H9 (cell line): ENCODE data around the gene SLC2A1. TPM values are rescaled to one million over a fixed set of nuclear protein-coding genes. Genes with fewer than 3 reads are reported as not detected.

ENCODE experiments used
- DNase-seq: peaks from one replicate; pipeline ENCODE4 v3.0.0-alpha.2; 2017
- H2AFZ ChIP-seq: one replicate; pipeline ENCODE4 v1.6.1; 2013; ENCODE audit warnings: mild to moderate bottlenecking, low read length, control low read depth, moderate library complexity
- H2AK5ac ChIP-seq: 2 replicates; pipeline ENCODE4 v1.6.1; 2013; ENCODE audit warnings: low read length, control low read depth, mixed read lengths; ENCODE audit not compliant: insufficient read length
- H2BK120ac ChIP-seq: one replicate; pipeline ENCODE4 v1.6.1; 2013; ENCODE audit warnings: low read depth, mild to moderate bottlenecking, low read length, control low read depth, inconsistent platforms; ENCODE audit not compliant: poor library complexity, severe bottlenecking
- H2BK12ac ChIP-seq: 2 replicates; pipeline ENCODE4 v1.6.1; 2013; ENCODE audit warnings: low read length, control low read depth, mixed read lengths, low read depth; ENCODE audit not compliant: insufficient read length
- H2BK15ac ChIP-seq: 2 replicates; pipeline ENCODE4 v1.6.1; 2013; ENCODE audit warnings: low read depth, low read length, control low read depth
- H2BK20ac ChIP-seq: one replicate; pipeline ENCODE4 v1.6.1; 2013; ENCODE audit warnings: low read depth, mild to moderate bottlenecking, low read length, control low read depth, inconsistent platforms; ENCODE audit not compliant: poor library complexity, severe bottlenecking
- H2BK5ac ChIP-seq: 2 replicates; pipeline ENCODE4 v1.6.1; 2013; ENCODE audit warnings: low read length, control low read depth, mixed read lengths; ENCODE audit not compliant: insufficient read length
- H3K14ac ChIP-seq: 2 replicates; pipeline ENCODE4 v1.6.1; 2013; ENCODE audit warnings: low read length, control low read depth; ENCODE audit not compliant: insufficient read depth
- H3K18ac ChIP-seq: 2 replicates; pipeline ENCODE4 v1.6.1; 2013; ENCODE audit warnings: low read depth, mild to moderate bottlenecking, mixed read lengths, low read length, control low read depth; ENCODE audit not compliant: insufficient read length
- H3K23ac ChIP-seq: 2 replicates; pipeline ENCODE4 v1.6.1; 2013; ENCODE audit warnings: low read length, control low read depth, mixed read lengths, low read depth; ENCODE audit not compliant: insufficient read length
- H3K23me2 ChIP-seq: 2 replicates; pipeline ENCODE4 v1.6.1; 2013; ENCODE audit warnings: low read depth, mild to moderate bottlenecking, mixed read lengths, low read length, control low read depth; ENCODE audit not compliant: insufficient read length, poor library complexity, severe bottlenecking
- H3K27ac ChIP-seq: 2 replicates; pipeline ENCODE4 v1.5.1; 2013; ENCODE audit warnings: low read length, control low read depth, mixed read lengths, low read depth; ENCODE audit not compliant: insufficient read length
- H3K27me3 ChIP-seq: 2 replicates; pipeline ENCODE4 v1.6.1; 2013; ENCODE audit warnings: low read length, control low read depth, inconsistent platforms; ENCODE audit not compliant: insufficient read depth
- H3K4ac ChIP-seq: 2 replicates; pipeline ENCODE4 v1.6.1; 2013; ENCODE audit warnings: low read depth, mild to moderate bottlenecking, control low read depth, inconsistent platforms, low read length, moderate library complexity
- H3K4me1 ChIP-seq: 2 replicates; pipeline ENCODE4 v1.6.1; 2013; ENCODE audit warnings: low read length, control low read depth, inconsistent platforms; ENCODE audit not compliant: insufficient read depth
- H3K4me2 ChIP-seq: 2 replicates; pipeline ENCODE4 v1.6.1; 2013; ENCODE audit warnings: low read length, control low read depth, mixed read lengths; ENCODE audit not compliant: insufficient read length, insufficient read depth
- H3K56ac ChIP-seq: 2 replicates; pipeline ENCODE4 v1.6.1; 2013; ENCODE audit warnings: low read depth, mild to moderate bottlenecking, mixed read lengths, low read length, control low read depth; ENCODE audit not compliant: insufficient read length
- H3K79me1 ChIP-seq: 2 replicates; pipeline ENCODE4 v1.6.1; 2013; ENCODE audit warnings: low read depth, mild to moderate bottlenecking, moderate library complexity, low read length, control low read depth, inconsistent platforms; ENCODE audit not compliant: insufficient read depth, poor library complexity, severe bottlenecking
- H3K79me2 ChIP-seq: 2 replicates; pipeline ENCODE4 v1.6.1; 2013; ENCODE audit warnings: low read length, control low read depth, inconsistent platforms; ENCODE audit not compliant: insufficient read depth
- H3K9ac ChIP-seq: 2 replicates; pipeline ENCODE4 v1.6.1; 2013; ENCODE audit warnings: low read length, control low read depth, mixed read lengths; ENCODE audit not compliant: insufficient read length; ENCODE audit errors: extremely low read depth
- H3K9me3 ChIP-seq: one replicate; pipeline ENCODE4 v1.6.1; 2013; ENCODE audit warnings: low read depth, low read length, inconsistent platforms; ENCODE audit not compliant: control insufficient read depth
- H3T11ph ChIP-seq: one replicate; pipeline ENCODE4 v1.6.1; 2013; ENCODE audit warnings: mild to moderate bottlenecking, low read length, control low read depth, inconsistent platforms
- H4K20me1 ChIP-seq: one replicate; pipeline ENCODE4 v1.6.1; 2013; ENCODE audit not compliant: control insufficient read depth, insufficient read length, insufficient read depth
- H4K5ac ChIP-seq: 2 replicates; pipeline ENCODE4 v1.6.1; 2013; ENCODE audit warnings: low read depth, mild to moderate bottlenecking, mixed read lengths, low read length, control low read depth; ENCODE audit not compliant: insufficient read length
- H4K8ac ChIP-seq: replicated peaks from 2 replicates; pipeline ENCODE4 v1.6.1; 2013; ENCODE audit warnings: low read length, control low read depth, mixed read lengths, low read depth; ENCODE audit not compliant: insufficient read length
- H4K91ac ChIP-seq: 2 replicates; pipeline ENCODE4 v1.6.1; 2013; ENCODE audit warnings: low read depth, mild to moderate bottlenecking, moderate library complexity, mixed read lengths, low read length, control low read depth; ENCODE audit not compliant: insufficient read length
- H3K27ac Mint-ChIP-seq, 3 experiments: 2 replicates in 2 of 3; 3 replicates in 1 of 3; pipeline ENCODE4 v1.8.0; 2020 to 2021; ENCODE audit warnings: mixed read lengths in 3 of 3, mild to moderate bottlenecking in 1 of 3, moderate library complexity in 1 of 3
- H3K27me3 Mint-ChIP-seq: 2 replicates; pipeline ENCODE4 v1.8.0; 2021; ENCODE audit warnings: low read depth, mild to moderate bottlenecking, moderate library complexity, mixed read lengths
- H3K36me3 Mint-ChIP-seq, 3 experiments: 2 replicates in 2 of 3; 3 replicates in 1 of 3; pipeline ENCODE4 v1.8.0; 2020 to 2021; ENCODE audit warnings: low read depth in 3 of 3, mixed read lengths in 3 of 3; ENCODE audit not compliant: insufficient read depth in 1 of 3
- H3K4me1 Mint-ChIP-seq, 2 experiments: 2 replicates each; pipeline ENCODE4 v1.8.0; 2020; ENCODE audit warnings: mixed read lengths in 2 of 2
- H3K4me3 Mint-ChIP-seq, 2 experiments: 2 replicates in 1 of 2; 3 replicates in 1 of 2; pipeline ENCODE4 v1.8.0; 2020 to 2021; ENCODE audit warnings: mild to moderate bottlenecking in 2 of 2, mixed read lengths in 2 of 2, moderate library complexity in 1 of 2
- H3K9me3 Mint-ChIP-seq, 2 experiments: 2 replicates in 1 of 2; 3 replicates in 1 of 2; pipeline ENCODE4 v1.8.0; 2020; ENCODE audit warnings: mild to moderate bottlenecking in 2 of 2, mixed read lengths in 2 of 2, moderate library complexity in 1 of 2
- WGBS: extraction: QIAGEN DNeasy Blood & Tissue Kit; methylation state at CpG from one replicate; pipeline ENCODE4 v1.1.7; 2013; ENCODE audit warnings: missing lambda C conversion rate, low lambda C conversion rate, mixed read lengths; ENCODE audit not compliant: insufficient read length; ENCODE audit errors: extremely low coverage; 5-methylcytosine and 5-hydroxymethylcytosine counted together
- total RNA-seq: library from RNA; stranded (reverse); gene quantifications from 2 replicates; pipeline ENCODE4 v1.2.1, GENCODE V29; 2021
- TF ChIP-seq, protein P1 (sequence below): fragments of 200-600 bp; sonication (generic); conservative IDR thresholded peaks from 3 replicates; pipeline ENCODE4 v1.8.0; 2021; ENCODE audit warnings: antibody characterized with exemption, mild to moderate bottlenecking

SLC2A1 gene
- total RNA-seq, 1 experiment from 2014 or later, result 186 TPM

DNA sequence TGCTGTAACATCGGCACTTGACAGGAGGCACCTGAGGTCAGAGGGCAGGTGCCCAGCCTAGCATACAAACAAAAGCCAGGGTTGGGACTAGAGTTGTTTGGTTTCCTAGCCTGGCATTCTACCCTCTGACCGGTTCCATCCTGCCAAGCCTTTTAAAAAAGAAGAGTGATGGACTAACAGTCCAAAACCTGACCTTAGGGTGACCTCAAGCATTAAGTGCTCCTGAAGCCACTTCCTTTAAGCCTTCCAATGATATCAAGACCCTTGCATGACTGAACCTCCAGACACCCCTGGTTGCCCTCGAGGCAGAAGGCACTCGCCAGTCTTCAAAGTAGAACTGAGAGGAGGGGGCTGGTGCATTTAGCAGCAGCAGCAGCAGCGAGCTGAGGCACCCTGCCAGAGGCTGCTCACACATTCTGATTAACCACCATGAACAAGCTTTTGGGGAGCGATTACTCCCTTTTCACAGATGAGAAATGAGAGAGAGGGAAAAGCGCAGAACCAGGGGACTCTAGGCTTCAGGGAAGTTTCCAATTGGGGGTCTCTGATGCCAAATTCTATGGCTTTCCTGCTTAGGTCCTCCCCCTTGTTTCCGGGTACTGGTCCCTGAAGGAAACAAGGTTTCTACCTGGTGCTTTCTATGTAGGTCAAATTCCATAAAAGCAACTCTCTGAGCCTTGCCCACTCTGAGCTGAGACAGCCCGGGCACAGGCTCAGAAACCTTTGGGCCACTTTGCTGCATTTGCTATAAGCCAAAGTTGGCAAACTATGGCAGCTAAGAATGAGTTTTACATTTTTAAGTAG is 9.2 kb downstream of the SLC2A1 start:
- H2AFZ ChIP-seq, result no peak overlapping the region
- H3K4ac ChIP-seq, result no peak overlapping the region
- peaks cover 3% of the 10 kb centered on the region for H3K79me1 ChIP-seq
- no peak overlapping the region for H3K27ac ChIP-seq
- H3K18ac ChIP-seq, result no peak overlapping the region
- DNase-seq, result no peak
- H2AK5ac ChIP-seq, result no peak overlapping the region
- no peak overlapping the region for H3K23ac ChIP-seq
- no peak overlapping the region for H4K5ac ChIP-seq
- Mint-ChIP-seq H3K36me3 (peaks cover 41 to 83% (median 60%) of the 10 kb centered on the region in 3 experiments), H3K9me3 (no peaks in the 10 kb centered on the region; a peak in 1 of 5 replicates), H3K27me3 (no peaks in the 10 kb centered on the region; the same call in 1 of the 2 replicates), H3K4me3 (peak overlapping the region in 1 of 2 experiments; percentile 60; a peak in 2 of 5 replicates), H3K27ac (peak overlapping the region; percentile 89 to 91 (median 90); a peak in 4 of 7 replicates), H3K4me1 (peaks cover 68 to 90% of the 10 kb centered on the region in 2 experiments)
- no peak overlapping the region for H2BK20ac ChIP-seq
- H3T11ph ChIP-seq, result no peak overlapping the region
- H3K14ac ChIP-seq, result no peak overlapping the region
- no CpG with 5 or more reads among the region's 9 CpGs for WGBS
- H2BK5ac ChIP-seq, result no peak overlapping the region
- H3K4me2 ChIP-seq, result peak overlapping the region; percentile 18
- no peak overlapping the region for H3K9ac ChIP-seq
- peaks cover 4% of the 10 kb centered on the region for H4K20me1 ChIP-seq
- peaks cover 13% of the 10 kb centered on the region for H3K4me1 ChIP-seq
- TF ChIP-seq, protein P1, sequence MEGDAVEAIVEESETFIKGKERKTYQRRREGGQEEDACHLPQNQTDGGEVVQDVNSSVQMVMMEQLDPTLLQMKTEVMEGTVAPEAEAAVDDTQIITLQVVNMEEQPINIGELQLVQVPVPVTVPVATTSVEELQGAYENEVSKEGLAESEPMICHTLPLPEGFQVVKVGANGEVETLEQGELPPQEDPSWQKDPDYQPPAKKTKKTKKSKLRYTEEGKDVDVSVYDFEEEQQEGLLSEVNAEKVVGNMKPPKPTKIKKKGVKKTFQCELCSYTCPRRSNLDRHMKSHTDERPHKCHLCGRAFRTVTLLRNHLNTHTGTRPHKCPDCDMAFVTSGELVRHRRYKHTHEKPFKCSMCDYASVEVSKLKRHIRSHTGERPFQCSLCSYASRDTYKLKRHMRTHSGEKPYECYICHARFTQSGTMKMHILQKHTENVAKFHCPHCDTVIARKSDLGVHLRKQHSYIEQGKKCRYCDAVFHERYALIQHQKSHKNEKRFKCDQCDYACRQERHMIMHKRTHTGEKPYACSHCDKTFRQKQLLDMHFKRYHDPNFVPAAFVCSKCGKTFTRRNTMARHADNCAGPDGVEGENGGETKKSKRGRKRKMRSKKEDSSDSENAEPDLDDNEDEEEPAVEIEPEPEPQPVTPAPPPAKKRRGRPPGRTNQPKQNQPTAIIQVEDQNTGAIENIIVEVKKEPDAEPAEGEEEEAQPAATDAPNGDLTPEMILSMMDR, result no peak
- H3K56ac ChIP-seq, result no peak overlapping the region
- no peaks in the 10 kb centered on the region for H3K27me3 ChIP-seq
- H2BK120ac ChIP-seq, result no peak overlapping the region
- H3K9me3 ChIP-seq, result no peaks in the 10 kb centered on the region
- H3K23me2 ChIP-seq, result no peaks in the 10 kb centered on the region
- no peak overlapping the region for H2BK15ac ChIP-seq
- H4K91ac ChIP-seq, result no peak overlapping the region
- H3K79me2 ChIP-seq, result peaks cover 84% of the 10 kb centered on the region
- H2BK12ac ChIP-seq, result no peak overlapping the region
- no peak overlapping the region for H4K8ac ChIP-seq
